Measurements from ENCODE around the gene GRIA4.

DNA sequence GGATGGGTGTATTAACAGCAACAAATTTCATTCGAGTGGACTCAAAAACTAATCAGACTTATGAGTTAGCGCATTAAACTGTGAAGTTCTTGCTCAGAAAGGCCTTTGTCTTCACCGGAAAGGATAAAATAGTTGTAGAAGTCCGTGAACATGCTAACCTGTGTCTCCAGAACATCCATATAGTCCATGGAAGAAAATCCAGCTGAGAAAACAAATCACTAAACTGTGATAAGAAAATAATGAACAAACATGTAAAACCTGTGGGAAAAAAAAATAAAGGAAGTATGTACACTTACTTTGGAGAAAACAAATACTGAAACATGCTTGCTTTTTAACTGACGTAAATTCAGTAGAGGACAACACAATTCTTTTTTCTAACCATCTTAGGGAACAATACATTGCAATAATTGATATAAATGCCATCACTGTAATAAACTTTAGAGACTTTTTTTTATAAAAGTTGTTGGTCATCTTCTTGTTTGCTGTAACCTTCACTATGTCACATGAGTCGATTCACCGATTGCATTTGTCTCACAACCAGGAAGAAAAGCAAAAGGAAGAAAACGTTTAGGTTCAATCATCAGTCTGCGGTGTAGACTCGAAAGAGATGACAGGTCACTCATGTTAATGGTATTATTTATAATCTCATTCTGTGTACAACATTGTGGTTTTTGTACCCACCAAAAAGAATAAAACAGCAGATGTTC, 370.3 kb downstream of the GRIA4 start:
- TF ChIP-seq, protein P1, sequence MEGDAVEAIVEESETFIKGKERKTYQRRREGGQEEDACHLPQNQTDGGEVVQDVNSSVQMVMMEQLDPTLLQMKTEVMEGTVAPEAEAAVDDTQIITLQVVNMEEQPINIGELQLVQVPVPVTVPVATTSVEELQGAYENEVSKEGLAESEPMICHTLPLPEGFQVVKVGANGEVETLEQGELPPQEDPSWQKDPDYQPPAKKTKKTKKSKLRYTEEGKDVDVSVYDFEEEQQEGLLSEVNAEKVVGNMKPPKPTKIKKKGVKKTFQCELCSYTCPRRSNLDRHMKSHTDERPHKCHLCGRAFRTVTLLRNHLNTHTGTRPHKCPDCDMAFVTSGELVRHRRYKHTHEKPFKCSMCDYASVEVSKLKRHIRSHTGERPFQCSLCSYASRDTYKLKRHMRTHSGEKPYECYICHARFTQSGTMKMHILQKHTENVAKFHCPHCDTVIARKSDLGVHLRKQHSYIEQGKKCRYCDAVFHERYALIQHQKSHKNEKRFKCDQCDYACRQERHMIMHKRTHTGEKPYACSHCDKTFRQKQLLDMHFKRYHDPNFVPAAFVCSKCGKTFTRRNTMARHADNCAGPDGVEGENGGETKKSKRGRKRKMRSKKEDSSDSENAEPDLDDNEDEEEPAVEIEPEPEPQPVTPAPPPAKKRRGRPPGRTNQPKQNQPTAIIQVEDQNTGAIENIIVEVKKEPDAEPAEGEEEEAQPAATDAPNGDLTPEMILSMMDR (conservative IDR thresholded peaks at IDR 0.05): no peak
- TF ChIP-seq EZH2 (IDR thresholded peaks at IDR 0.05; ENCODE audit: low read depth): no peak
